ENCODE measurements around the gene TIMM10B.

Gene TIMM10B

GRCh38 chr11:6469599-6469998 lies 11.7 kb upstream of the TIMM10B start:
- in situ Hi-C loops (cut with MboI; ENCODE audit: low pct_unique_long_range_greater_than_20kb, low sequenced_read_pairs, unreplicated experiment) = no loop called here
- no peak for DNase-seq (ENCODE audit: low spot score)
- TF ChIP-seq, protein P1, sequence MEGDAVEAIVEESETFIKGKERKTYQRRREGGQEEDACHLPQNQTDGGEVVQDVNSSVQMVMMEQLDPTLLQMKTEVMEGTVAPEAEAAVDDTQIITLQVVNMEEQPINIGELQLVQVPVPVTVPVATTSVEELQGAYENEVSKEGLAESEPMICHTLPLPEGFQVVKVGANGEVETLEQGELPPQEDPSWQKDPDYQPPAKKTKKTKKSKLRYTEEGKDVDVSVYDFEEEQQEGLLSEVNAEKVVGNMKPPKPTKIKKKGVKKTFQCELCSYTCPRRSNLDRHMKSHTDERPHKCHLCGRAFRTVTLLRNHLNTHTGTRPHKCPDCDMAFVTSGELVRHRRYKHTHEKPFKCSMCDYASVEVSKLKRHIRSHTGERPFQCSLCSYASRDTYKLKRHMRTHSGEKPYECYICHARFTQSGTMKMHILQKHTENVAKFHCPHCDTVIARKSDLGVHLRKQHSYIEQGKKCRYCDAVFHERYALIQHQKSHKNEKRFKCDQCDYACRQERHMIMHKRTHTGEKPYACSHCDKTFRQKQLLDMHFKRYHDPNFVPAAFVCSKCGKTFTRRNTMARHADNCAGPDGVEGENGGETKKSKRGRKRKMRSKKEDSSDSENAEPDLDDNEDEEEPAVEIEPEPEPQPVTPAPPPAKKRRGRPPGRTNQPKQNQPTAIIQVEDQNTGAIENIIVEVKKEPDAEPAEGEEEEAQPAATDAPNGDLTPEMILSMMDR (IDR thresholded peaks at IDR 0.05; ENCODE audit: extremely low read depth, insufficient read depth, missing control alignments) = no peak

DNA sequence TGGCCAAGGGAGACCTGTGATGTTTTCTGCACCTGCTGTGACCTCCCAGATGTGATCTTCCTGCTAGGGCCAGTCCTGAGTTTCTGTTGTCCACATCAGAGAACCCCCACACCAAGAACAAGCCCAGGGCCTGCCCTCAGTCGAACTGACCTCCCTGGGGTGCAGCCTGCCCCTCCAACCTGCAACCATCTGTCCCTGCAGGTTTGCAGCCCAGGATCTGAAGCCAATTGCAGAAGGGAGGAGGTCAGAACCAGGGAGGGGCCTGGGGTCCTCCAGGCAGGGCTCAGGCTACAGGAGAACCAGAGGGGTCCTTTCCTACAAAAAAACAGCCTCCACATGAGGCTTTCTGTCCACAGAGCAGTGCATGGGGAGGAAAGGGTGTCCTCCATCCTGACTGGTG lies 8.4 kb upstream of the TIMM10B start:
- TF ChIP-seq, protein P1 (IDR thresholded peaks at IDR 0.05; ENCODE audit: extremely low read depth, insufficient read depth, missing control alignments) = no peak
- in situ Hi-C loops (cut with MboI; ENCODE audit: low pct_unique_long_range_greater_than_20kb, low sequenced_read_pairs, unreplicated experiment) = no loop called here
- DNase-seq (ENCODE audit: low spot score) = peak; percentile 39

DNA sequence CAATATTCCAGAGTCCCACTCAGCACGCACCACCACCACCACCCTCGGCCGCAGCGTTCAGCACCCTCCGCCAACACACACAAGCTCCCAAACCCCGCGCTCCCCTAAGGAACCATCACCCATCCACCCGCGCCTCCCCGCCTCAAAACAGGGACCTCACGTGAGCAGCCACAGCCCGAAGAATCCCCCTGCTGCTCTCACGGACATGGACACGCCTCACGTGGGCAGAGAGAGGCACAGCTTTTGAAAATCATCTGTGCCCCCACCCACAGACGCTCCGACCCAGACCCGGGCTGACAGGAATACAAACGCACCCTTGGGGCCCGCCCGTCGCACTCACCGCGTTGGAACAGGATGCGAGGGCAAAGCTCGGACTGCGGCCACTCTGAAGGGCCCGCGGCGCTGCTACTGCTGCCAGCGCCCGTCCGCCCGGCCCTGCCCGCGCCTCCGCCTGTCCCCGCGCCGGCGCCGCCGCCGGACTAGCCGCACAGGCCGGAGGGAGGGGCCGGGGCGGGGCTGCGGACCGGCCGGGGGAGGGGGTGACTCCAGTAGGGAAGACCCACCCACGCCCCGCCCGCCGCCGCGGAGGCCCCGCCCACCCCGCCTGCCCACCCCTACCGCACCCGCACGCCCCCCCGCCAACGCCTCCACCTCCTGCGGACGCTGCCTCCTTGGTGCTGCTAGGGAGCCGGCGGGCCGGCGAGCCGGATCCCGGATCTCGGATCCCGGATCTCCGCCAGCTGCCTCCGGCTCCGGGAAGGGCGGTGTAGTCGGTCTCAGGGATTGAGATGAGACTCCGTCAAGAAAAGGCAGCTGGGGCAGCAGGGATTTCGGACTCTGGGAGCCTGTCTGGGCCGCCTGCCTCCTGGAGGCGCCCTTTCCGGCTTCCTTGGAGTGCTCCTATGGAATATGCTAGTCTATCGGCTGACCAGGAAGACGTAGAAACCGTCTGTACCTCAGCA lies 7.6 kb upstream of the TIMM10B start, which contains the start of gene TRIM3:
Gene TRIM3, minus strand, starts transcription at position 491 of the 962 bp plus-strand sequence. CDS start 8,246 bp downstream, outside the sequence.
- DNase-seq (ENCODE audit: low spot score) = peak; percentile 96
- TF ChIP-seq, protein P1 (IDR thresholded peaks at IDR 0.05; ENCODE audit: extremely low read depth, insufficient read depth, missing control alignments) = no peak
- in situ Hi-C loops (cut with MboI; ENCODE audit: low pct_unique_long_range_greater_than_20kb, low sequenced_read_pairs, unreplicated experiment) = no loop called here

- in situ Hi-C loops (cut with MboI; ENCODE audit: low pct_unique_long_range_greater_than_20kb, low sequenced_read_pairs, unreplicated experiment) = no loop called here
- DNase-seq (ENCODE audit: low spot score) = no peak
- TF ChIP-seq, protein P1 (IDR thresholded peaks at IDR 0.05; ENCODE audit: extremely low read depth, insufficient read depth, missing control alignments) = no peak
Measured at GRCh38 chr11:6474413-6474792, 6.9 kb upstream of the TIMM10B start.

GRCh38 chr11:6474806-6475500 lies 6.3 kb upstream of the TIMM10B start:
- DNase-seq (ENCODE audit: low spot score) = no peak
- in situ Hi-C loops (cut with MboI; ENCODE audit: low pct_unique_long_range_greater_than_20kb, low sequenced_read_pairs, unreplicated experiment) = no loop called here
- TF ChIP-seq, protein P1 (IDR thresholded peaks at IDR 0.05; ENCODE audit: extremely low read depth, insufficient read depth, missing control alignments) = no peak

- in situ Hi-C loops (cut with MboI; ENCODE audit: low pct_unique_long_range_greater_than_20kb, low sequenced_read_pairs, unreplicated experiment) = no loop called here
- TF ChIP-seq, protein P1 (IDR thresholded peaks at IDR 0.05; ENCODE audit: extremely low read depth, insufficient read depth, missing control alignments) = no peak
Measured at GRCh38 chr11:6475936-6476335, 5.4 kb upstream of the TIMM10B start.

More at GRCh38 chr11:6475936-6476335, 5.4 kb upstream of the TIMM10B start:
- DNase-seq (ENCODE audit: low spot score) = no peak
